MM.1S (cell line): ENCODE measurements around the gene PRXL2A.

ENCODE experiments used
- CTCF ChIP-seq: fragments of 300-600 bp; sonication (generic); IDR thresholded peaks from 2 replicates; pipeline ENCODE4 v1.5.1; 2016; ENCODE audit warnings: antibody characterized with exemption, low read length, mixed read lengths
- EZH2 ChIP-seq: fragments of 300-600 bp; sonication (generic); optimal IDR thresholded peaks from 2 replicates; pipeline ENCODE3; 2017; ENCODE audit warnings: low read depth, mild to moderate bottlenecking, antibody characterized with exemption, low read length, mixed read lengths
- EZH2phosphoT487 ChIP-seq: fragments of 300-600 bp; sonication (generic); IDR thresholded peaks from 2 replicates; pipeline ENCODE4 v1.6.1; 2018; ENCODE audit warnings: antibody characterized with exemption, low read length

DNA sequence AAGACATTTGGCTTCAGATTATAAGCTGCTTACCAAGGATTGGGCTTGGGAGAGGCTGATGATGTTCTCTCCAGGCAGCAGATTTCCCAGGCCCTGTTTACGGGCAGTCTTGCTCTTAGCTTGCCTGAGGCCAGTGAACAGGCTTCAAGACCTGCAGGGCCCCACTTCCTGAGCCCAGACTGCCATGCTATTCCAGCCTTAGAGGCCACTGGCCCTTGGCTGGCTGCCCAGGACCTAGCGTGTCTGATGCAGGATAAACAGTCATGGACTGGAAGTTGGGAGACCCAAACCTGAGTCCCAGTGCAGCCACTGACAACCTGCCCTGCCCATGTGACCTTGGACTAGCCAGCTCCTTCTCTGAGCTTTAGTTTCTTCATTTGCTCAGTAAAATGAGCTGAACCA lies 2.9 kb downstream of the PRXL2A start:
- no peak for TF ChIP-seq CTCF
- TF ChIP-seq EZH2, result no peak
- no peak for TF ChIP-seq EZH2phosphoT487
